ENCODE data around the gene ATP5F1E. TPM values are rescaled to one million over a fixed set of nuclear protein-coding genes. Genes with fewer than 3 reads are reported as not detected.

Gene ATP5F1E
- total and polyA plus RNA-seq, 2 of the 4 experiments (the other 2 are of a cell fraction) = 3.8 to 34.5 TPM

- no peak overlapping the region for H3K4me3 ChIP-seq (ENCODE audit: insufficient read depth, low read depth, low read length)
- H2BK5ac ChIP-seq (ENCODE audit: low read depth, low read length, poor library complexity, severe bottlenecking) = no peak overlapping the region
- H3K4ac ChIP-seq (ENCODE audit: low read depth, low read length) = no peak overlapping the region
- 0 out of 2 replicates have a peak, but pooled peaks cover 5% of the 10 kb centered on the region for H3K9me1 ChIP-seq (ENCODE audit: insufficient read depth, low read length)
- H3K56ac ChIP-seq (ENCODE audit: extremely low read depth, insufficient read depth, low read length) = no peak overlapping the region
- H4K8ac ChIP-seq (ENCODE audit: low read depth in 2 of 2, low read length in 2 of 2) = no peak overlapping the region
- no peaks in the 10 kb centered on the region for H4K20me1 ChIP-seq (ENCODE audit: insufficient read depth, low read length)
- no peak overlapping the region for H4K5ac ChIP-seq (ENCODE audit: low read depth, low read length)
- H3K27ac ChIP-seq (ENCODE audit: insufficient read depth, low read length) = no peak overlapping the region
- intact Hi-C loops (cut with micrococcal nuclease) = no loop called here
- H3K36me3 ChIP-seq (ENCODE audit: control insufficient read depth, insufficient read depth, low read length) = no peaks in the 10 kb centered on the region
- dilution Hi-C loops (cut with HindIII; ENCODE audit: low sequenced_read_pairs, unreplicated experiment) = no loop called here
- no peak overlapping the region for H4K91ac ChIP-seq (ENCODE audit: insufficient read depth, low read depth, low read length)
- H3K27me3 ChIP-seq (ENCODE audit: control insufficient read depth, insufficient read depth, low read length) = peaks cover 27% of the 10 kb centered on the region
- H2BK15ac ChIP-seq (ENCODE audit: low read depth, low read length) = no peak overlapping the region
- DNase-seq (no peak), ATAC-seq (ENCODE audit: low read depth) (no peak)
- H2AFZ ChIP-seq (replicated peaks; ENCODE audit: low read length, poor library complexity) = no peak overlapping the region
- no TSS peak for BruUV-seq (replicated peaks)
- H3K18ac ChIP-seq (ENCODE audit: low read depth, low read length) = no peak overlapping the region
- H2AK5ac ChIP-seq (ENCODE audit: low read depth, low read length) = no peak overlapping the region
- no peaks in the 10 kb centered on the region for H3K9me3 ChIP-seq (ENCODE audit: control insufficient read depth, insufficient read depth, low read length)
- H3K23ac ChIP-seq (ENCODE audit: low read depth, low read length) = no peak overlapping the region
- no peaks in the 10 kb centered on the region for H3K79me1 ChIP-seq (ENCODE audit: low read depth in 1 of 2, low read length in 2 of 2)
- ChIA-PET CTCF (no interaction called here), POLR2A (ENCODE audit: unreplicated experiment) (no interaction called here)
- TF ChIP-seq FOS (IDR thresholded peaks at IDR 0.05; ENCODE audit: low read depth, low read length) (no peak), USF2 (IDR thresholded peaks at IDR 0.05; ENCODE audit: low read depth, low read length) (no peak), CHD1 (IDR thresholded peaks at IDR 0.05; ENCODE audit: low read depth, low read length) (no peak), NFE2L2 (IDR thresholded peaks at IDR 0.05; ENCODE audit: low read depth, low read length) (no peak), SMC3 (IDR thresholded peaks at IDR 0.05; ENCODE audit: low read depth, low read length) (no peak), CTCF (conservative IDR thresholded peaks at IDR 0.05; ENCODE audit: low read depth, low read length) (no peak), MXI1 (IDR thresholded peaks at IDR 0.05; ENCODE audit: borderline replicate concordance, low read depth, low read length) (no peak), RFX5 (IDR thresholded peaks at IDR 0.05; ENCODE audit: low read depth, low read length) (no peak), RCOR1 (IDR thresholded peaks at IDR 0.05; ENCODE audit: insufficient replicate concordance, low read length) (no peak), RAD21 (IDR thresholded peaks at IDR 0.05; ENCODE audit: low read length) (no peak), MAZ (IDR thresholded peaks at IDR 0.05; ENCODE audit: borderline replicate concordance, low read depth, low read length) (no peak), ELK1 (IDR thresholded peaks at IDR 0.05; ENCODE audit: borderline replicate concordance, low read depth, low read length) (no peak), POLR2A (IDR thresholded peaks at IDR 0.05; ENCODE audit: low read depth, low read length) (no peak), MAFK (IDR thresholded peaks at IDR 0.05; ENCODE audit: low read depth, low read length) (no peak), BHLHE40 (IDR thresholded peaks at IDR 0.05; ENCODE audit: low read depth, low read length) (no peak), CEBPB (IDR thresholded peaks at IDR 0.05; ENCODE audit: low read depth, low read length) (no peak)
- in situ Hi-C loops (cut with MboI; ENCODE audit: low sequenced_read_pairs) = no loop called here
- no peak overlapping the region for H3K4me2 ChIP-seq (ENCODE audit: low read depth, low read length)
- no peak overlapping the region for H2BK20ac ChIP-seq (ENCODE audit: low read depth, low read length)
- H2BK120ac ChIP-seq (ENCODE audit: low read depth, low read length) = no peak overlapping the region
- no peaks in the 10 kb centered on the region for H3K4me1 ChIP-seq (ENCODE audit: control insufficient read depth, insufficient read depth, low read length)
- H3K14ac ChIP-seq (replicated peaks; ENCODE audit: low read depth, low read length) = no peak overlapping the region
- H3K9ac ChIP-seq (ENCODE audit: low read depth, low read length) = no peak overlapping the region
- H2AK9ac ChIP-seq (replicated peaks; ENCODE audit: low read depth, low read length, poor library complexity) = no peak overlapping the region
- WGBS, 2 experiments (ENCODE audit: extremely low coverage in 2 of 2, insufficient read length in 1 of 2) = 57% methylated on average over 4 of the region's 6 CpGs; no CpG with 5 or more reads in 1 of the 2 experiments
Measured at GRCh38 chr20:59051666-59052185, 19.6 kb upstream of the ATP5F1E start.
